Mesothelial cell of epicardium (in vitro differentiated cells): Measurements from ENCODE around the gene RAB29. TPM values are rescaled to one million over a fixed set of nuclear protein-coding genes. Genes with fewer than 3 reads are reported as not detected.

ENCODE experiments used
- DNase-seq, 2 experiments: peaks; one replicate each; pipeline ENCODE4 v3.0.0; 2021; ENCODE audit warnings: low spot score in 2 of 2; ENCODE audit not compliant: unreplicated experiment in 2 of 2
- H3K27ac Mint-ChIP-seq: 2 replicates; pipeline ENCODE4 v1.8.0; 2021; ENCODE audit warnings: mixed read lengths
- H3K27me3 Mint-ChIP-seq: 2 replicates; pipeline ENCODE4 v1.8.0; 2021; ENCODE audit warnings: low read depth, mixed read lengths
- H3K36me3 Mint-ChIP-seq: 2 replicates; pipeline ENCODE4 v1.8.0; 2021; ENCODE audit warnings: mixed read lengths
- H3K4me1 Mint-ChIP-seq: 2 replicates; pipeline ENCODE4 v1.8.0; 2021; ENCODE audit warnings: mixed read lengths
- H3K4me3 Mint-ChIP-seq: 2 replicates; pipeline ENCODE4 v1.8.0; 2021; ENCODE audit warnings: mild to moderate bottlenecking, moderate library complexity, mixed read lengths
- H3K9me3 Mint-ChIP-seq: 2 replicates; pipeline ENCODE4 v1.8.0; 2021; ENCODE audit warnings: mixed read lengths
- CTCF ChIP-seq: fragments of 200-600 bp; sonication (generic); IDR thresholded peaks from one replicate; pipeline ENCODE4 v1.5.0; 2021; ENCODE audit warnings: antibody characterized with exemption; ENCODE audit not compliant: unreplicated experiment
- total RNA-seq: library from RNA; stranded (reverse); gene quantifications from 3 replicates; pipeline ENCODE4 v1.2.1, GENCODE V29; 2021

Gene RAB29
- total RNA-seq, 1 donor from 2014 or later, result 8.7 TPM

GRCh38 chr1:205800981-205801703, 25.9 kb upstream of the RAB29 start:
- no peak overlapping the region for H3K27ac Mint-ChIP-seq
- H3K4me3 Mint-ChIP-seq, result no peak overlapping the region
- DNase-seq, result no peak
- no peak for TF ChIP-seq CTCF
- no peaks in the 10 kb centered on the region for H3K9me3 Mint-ChIP-seq
- H3K36me3 Mint-ChIP-seq, result peaks cover 10% of the 10 kb centered on the region
- no peaks in the 10 kb centered on the region for H3K27me3 Mint-ChIP-seq
- peaks cover 5% of the 10 kb centered on the region for H3K4me1 Mint-ChIP-seq

GRCh38 chr1:205800427-205800826, 25.1 kb upstream of the RAB29 start:
- no peak for TF ChIP-seq CTCF
- no peak overlapping the region for H3K27ac Mint-ChIP-seq
- peaks cover 10% of the 10 kb centered on the region for H3K36me3 Mint-ChIP-seq
- peaks cover 5% of the 10 kb centered on the region for H3K4me1 Mint-ChIP-seq
- H3K27me3 Mint-ChIP-seq, result no peaks in the 10 kb centered on the region
- H3K4me3 Mint-ChIP-seq, result no peak overlapping the region
- no peaks in the 10 kb centered on the region for H3K9me3 Mint-ChIP-seq
- DNase-seq, result no peak

GRCh38 chr1:205798577-205798976, 23.3 kb upstream of the RAB29 start:
- DNase-seq, result no peak
- Mint-ChIP-seq H3K36me3 (peaks cover 18% of the 10 kb centered on the region), H3K4me3 (no peak overlapping the region), H3K9me3 (no peaks in the 10 kb centered on the region), H3K27me3 (no peaks in the 10 kb centered on the region), H3K4me1 (peaks cover 3% of the 10 kb centered on the region), H3K27ac (no peak overlapping the region)
- no peak for TF ChIP-seq CTCF

GRCh38 chr1:205797168-205797567, 21.9 kb upstream of the RAB29 start:
- Mint-ChIP-seq H3K4me3 (no peak overlapping the region), H3K27me3 (no peaks in the 10 kb centered on the region), H3K4me1 (peaks cover 3% of the 10 kb centered on the region), H3K9me3 (no peaks in the 10 kb centered on the region), H3K27ac (no peak overlapping the region), H3K36me3 (peaks cover 18% of the 10 kb centered on the region)
- no peak for TF ChIP-seq CTCF
- no peak for DNase-seq

GRCh38 chr1:205794011-205794730, 18.9 kb upstream of the RAB29 start:
- Mint-ChIP-seq H3K27me3 (no peaks in the 10 kb centered on the region), H3K9me3 (no peaks in the 10 kb centered on the region), H3K4me3 (no peak overlapping the region), H3K27ac (no peak overlapping the region), H3K36me3 (peaks cover 23% of the 10 kb centered on the region), H3K4me1 (no peaks in the 10 kb centered on the region)
- DNase-seq, result no peak
- no peak for TF ChIP-seq CTCF
